Aorta (tissue), 5 donors: ENCODE data around the gene PADI3. TPM values are rescaled to one million over a fixed set of nuclear protein-coding genes. Genes with fewer than 3 reads are reported as not detected.

Source experiments
- ATAC-seq: fragments of 200-7000 bp; cut with Tn5 transposase; one replicate; pipeline ENCODE4 v1.9.1; 2022; ENCODE audit warnings: moderate library complexity; ENCODE audit not compliant: low FRiP score
- DNase-seq, 2 donors: peaks; one replicate each; pipeline ENCODE4 v3.0.0-alpha.2; 2020
- H3K27ac ChIP-seq, 2 donors: one replicate each; pipeline ENCODE4 v1.5.1; 2013; ENCODE audit warnings: low read length in 2 of 2, mild to moderate bottlenecking in 2 of 2, moderate library complexity in 2 of 2, control low read depth in 1 of 2, inconsistent platforms in 1 of 2, low read depth in 1 of 2
- H3K27me3 ChIP-seq, 2 donors: one replicate each; pipeline ENCODE4 v1.6.1; 2013; ENCODE audit warnings: control low read depth in 1 of 2, low read length in 1 of 2, mild to moderate bottlenecking in 1 of 2, moderate library complexity in 1 of 2; ENCODE audit not compliant: insufficient read depth in 2 of 2, control insufficient read depth in 1 of 2
- H3K36me3 ChIP-seq, 2 donors: one replicate each; pipeline ENCODE4 v1.6.1; 2013; ENCODE audit warnings: control low read depth in 1 of 2, low read length in 1 of 2, mild to moderate bottlenecking in 1 of 2; ENCODE audit not compliant: insufficient read depth in 2 of 2, control insufficient read depth in 1 of 2
- H3K4me1 ChIP-seq, 2 donors: one replicate each; pipeline ENCODE4 v1.6.1; 2013; ENCODE audit warnings: low read length in 2 of 2, control low read depth in 1 of 2, mild to moderate bottlenecking in 1 of 2, moderate library complexity in 1 of 2; ENCODE audit not compliant: insufficient read depth in 2 of 2, control insufficient read depth in 1 of 2
- H3K4me3 ChIP-seq, 2 donors: one replicate each; pipeline ENCODE4 v1.5.1; 2013; ENCODE audit warnings: low read length in 2 of 2, control low read depth in 1 of 2, mild to moderate bottlenecking in 1 of 2
- H3K9me3 ChIP-seq: one replicate; pipeline ENCODE4 v1.6.1; 2013; ENCODE audit warnings: mild to moderate bottlenecking, low read length; ENCODE audit not compliant: control insufficient read depth
- WGBS, 2 donors: extraction: QIAGEN DNeasy Blood & Tissue Kit; methylation state at CpG; one replicate each; pipeline ENCODE4 v1.1.7; 2013; 5-methylcytosine and 5-hydroxymethylcytosine counted together
- intact Hi-C, 2 donors: fragments of 100-400 bp; cut with DNase I; formaldehyde crosslinking; loops; one replicate each; pipeline versions ENCODE4 v1.14.2 to v1.15.0; 2022
- polyA plus RNA-seq, 2 donors: library from polyadenylated mRNA; stranded (reverse); fragments of 200-250 nt; gene quantifications; one replicate each; pipeline ENCODE4 v1.2.3, GENCODE V29; 2013
- total RNA-seq, 2 donors: library from RNA; stranded (reverse); fragmentation: NEBNext Ultra II Directional; extraction: Animal tissue kit (Norgen Biotek cat#: 25700); gene quantifications; one replicate each; pipeline ENCODE4 v1.2.1, GENCODE V29; 2021
- donor health status: healthy with polysubstance abuse.
- donor health status: Bipolar disorder and iron deficiency.
- donor health status: DM: no; HTN: no; CAD: no.
- donor health status: DM: no; HTN: no; CAD: no.
- donor health status: DM: yes; HTN: yes; CAD: no.

PADI3 gene
- total and polyA plus RNA-seq, 4 donors: not detected

DNA sequence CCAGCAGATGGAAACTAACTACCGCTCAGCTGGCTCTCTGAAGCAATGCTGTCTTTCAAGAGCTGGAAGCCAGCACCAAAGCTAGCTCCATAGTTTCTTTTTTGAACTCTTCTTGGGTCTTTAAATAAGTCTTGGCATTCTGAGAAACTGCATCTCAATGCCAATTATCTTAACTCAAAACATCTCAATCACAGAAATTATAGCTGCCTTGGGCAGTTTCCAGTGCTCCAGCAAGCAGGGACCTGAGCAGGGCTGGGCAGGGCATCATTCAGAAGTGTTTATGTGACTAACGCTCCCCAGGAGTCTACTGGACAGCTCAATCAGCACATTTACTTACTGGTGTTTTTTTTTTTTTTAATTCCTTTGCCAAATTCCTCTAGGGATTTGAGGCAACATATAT lies 40.8 kb downstream of the PADI3 start:
- 7 to 8% methylated on average over 2 of the region's 2 CpGs for WGBS, 2 donors
- Histone ChIP-seq H3K4me3 (no peak overlapping the region), H3K27me3 (peaks cover 0 to 2% of the 10 kb centered on the region in 2 donors), H3K36me3 (no peaks in the 10 kb centered on the region), H3K9me3 (peaks cover 3% of the 10 kb centered on the region), H3K4me1 (no peaks in the 10 kb centered on the region), H3K27ac (no peak overlapping the region)
- intact Hi-C loops: no loop called here
- DNase-seq (no peak), ATAC-seq (no peak)

DNA sequence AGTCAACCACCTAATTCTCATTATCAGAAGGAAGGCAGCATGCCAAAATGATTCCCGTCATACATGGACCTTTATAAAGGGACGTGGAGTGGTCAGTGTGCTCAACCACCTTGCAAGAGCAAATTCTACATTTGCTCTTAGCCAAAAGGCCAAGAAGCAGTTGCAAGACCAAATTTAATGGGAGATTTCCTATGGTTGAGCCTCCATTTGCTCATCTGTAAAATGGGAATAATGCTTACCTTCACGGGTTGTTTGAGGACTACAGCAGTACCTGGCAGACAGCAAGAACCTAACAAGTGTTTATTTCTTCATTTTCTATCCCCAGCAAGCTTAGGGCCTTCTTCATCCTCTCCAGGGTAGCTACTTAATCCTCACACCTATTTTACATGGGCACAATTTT lies 41.7 kb downstream of the PADI3 start:
- no peak for ATAC-seq
- Histone ChIP-seq H3K36me3 (no peaks in the 10 kb centered on the region), H3K4me1 (no peaks in the 10 kb centered on the region), H3K4me3 (no peak overlapping the region), H3K27ac (no peak overlapping the region), H3K9me3 (peaks cover 3% of the 10 kb centered on the region), H3K27me3 (peaks cover 0 to 2% of the 10 kb centered on the region in 2 donors)
- intact Hi-C loops: no loop called here
- no peak for DNase-seq
- 88 to 92% methylated on average over 3 of the region's 3 CpGs for WGBS, 2 donors

DNA sequence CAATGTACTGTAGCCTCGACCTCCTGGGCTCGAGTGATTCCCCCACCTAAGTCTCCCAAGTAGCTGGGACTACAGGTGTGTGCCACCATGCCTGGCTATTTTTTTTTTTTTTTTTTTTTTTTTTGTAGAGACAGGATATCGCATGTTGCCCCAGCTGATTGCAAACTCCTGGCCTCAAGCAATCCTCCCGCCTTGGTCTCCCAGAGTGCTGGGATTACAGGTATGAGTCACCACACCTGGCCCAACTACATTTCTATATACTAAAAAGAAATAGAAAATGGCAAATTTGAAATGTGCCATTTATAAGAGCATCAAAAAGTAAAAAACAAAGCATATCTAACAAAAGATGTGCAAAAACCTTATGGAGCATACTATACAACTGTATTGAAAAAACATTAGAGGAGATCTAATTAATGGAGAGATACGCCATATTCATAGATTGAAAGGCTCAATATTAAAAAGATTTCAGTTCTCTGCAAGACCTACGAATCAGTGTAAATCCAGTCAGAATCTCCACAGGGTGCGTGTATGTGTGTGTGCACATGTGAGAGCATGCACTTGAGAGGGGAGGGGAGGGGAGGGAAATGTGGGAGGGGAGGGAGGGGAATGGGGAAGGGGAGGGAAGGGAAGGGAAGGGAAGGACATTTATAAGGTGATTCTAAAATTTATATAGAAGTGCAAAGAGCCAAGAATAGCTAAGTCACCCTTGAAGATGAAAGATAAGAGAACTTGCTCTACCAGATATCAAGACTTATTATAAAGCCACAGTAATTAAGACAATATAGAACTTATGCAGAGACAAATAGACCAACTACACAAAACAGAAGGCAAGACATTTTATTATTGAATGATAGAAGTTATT lies 43.6 kb downstream of the PADI3 start:
- no peak for ATAC-seq
- 65 to 73% methylated on average over 7 of the region's 7 CpGs for WGBS, 2 donors

DNA sequence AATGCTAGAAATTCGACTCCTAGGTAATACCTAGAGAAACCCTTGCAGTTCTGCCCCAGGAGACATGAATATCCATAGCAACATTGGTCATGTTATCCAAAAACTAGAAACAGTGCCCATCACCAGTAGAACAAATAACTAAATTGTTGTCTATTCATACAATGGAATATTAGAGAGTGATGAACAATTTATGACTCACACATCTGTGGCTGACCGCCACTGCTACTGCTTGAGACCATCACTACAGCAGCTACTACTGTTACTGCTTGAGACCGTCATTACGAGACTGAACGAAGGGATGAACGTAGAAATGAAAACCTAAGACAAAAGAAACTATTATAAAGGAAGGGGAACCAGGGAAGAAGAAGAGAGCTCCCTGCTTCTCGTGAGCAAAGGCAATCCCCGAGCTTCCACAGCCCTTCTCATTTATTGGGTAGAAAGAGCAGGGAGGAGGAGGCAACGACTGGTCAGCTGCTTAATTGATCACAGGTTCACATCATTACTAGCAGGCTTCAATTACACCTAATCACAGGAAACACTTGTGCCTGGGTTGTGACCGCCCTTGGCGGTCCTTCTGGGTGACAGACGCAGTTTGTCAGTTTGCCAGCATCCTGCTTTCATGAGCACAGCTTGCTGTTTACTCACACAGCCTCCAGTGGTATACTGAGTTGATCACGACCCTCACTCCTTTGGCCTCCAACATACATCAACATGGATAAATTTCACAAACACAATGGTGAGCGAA lies 45.0 kb downstream of the PADI3 start:
- WGBS, 2 donors: 55 to 58% methylated on average over 14 of the region's 14 CpGs
- Histone ChIP-seq H3K4me1 (no peaks in the 10 kb centered on the region), H3K9me3 (peaks cover 6% of the 10 kb centered on the region), H3K4me3 (no peak overlapping the region), H3K27me3 (peaks cover 0 to 2% of the 10 kb centered on the region in 2 donors), H3K36me3 (no peaks in the 10 kb centered on the region), H3K27ac (no peak overlapping the region)
- intact Hi-C loops: no loop called here
- DNase-seq (no peak), ATAC-seq (no peak)

More for the DNA sequence above, 43.6 kb downstream of the PADI3 start:
- no peaks in the 10 kb centered on the region for H3K36me3 ChIP-seq
- H3K27ac ChIP-seq: no peak overlapping the region
- intact Hi-C loops: no loop called here
- H3K4me3 ChIP-seq: no peak overlapping the region
- H3K4me1 ChIP-seq: no peaks in the 10 kb centered on the region
- H3K9me3 ChIP-seq: peaks cover 6% of the 10 kb centered on the region
- H3K27me3 ChIP-seq: peaks cover 0 to 2% of the 10 kb centered on the region in 2 donors
- no peak for DNase-seq

DNA sequence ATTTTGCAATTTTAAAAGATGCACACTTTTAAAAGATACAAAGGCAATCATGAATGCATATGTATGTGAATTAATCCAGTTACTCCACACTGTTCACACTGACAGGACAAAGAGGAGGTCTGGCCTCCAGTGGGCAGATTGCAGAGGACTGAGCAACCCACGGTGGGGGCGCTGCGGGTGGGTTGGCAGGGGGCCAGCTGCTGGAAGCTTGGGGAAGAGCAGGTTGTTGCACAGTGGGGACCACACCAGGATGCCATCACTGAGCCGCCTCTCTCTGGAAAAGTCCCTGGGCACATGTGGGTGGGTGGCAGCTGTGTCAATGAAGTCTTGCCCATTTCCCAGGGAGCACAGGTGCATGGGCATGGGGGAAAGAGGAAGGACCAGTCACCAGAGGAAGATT lies 46.4 kb downstream of the PADI3 start:
- Histone ChIP-seq H3K4me3 (no peak overlapping the region), H3K4me1 (no peaks in the 10 kb centered on the region), H3K27ac (no peak overlapping the region), H3K36me3 (no peaks in the 10 kb centered on the region), H3K9me3 (peaks cover 6% of the 10 kb centered on the region), H3K27me3 (peaks cover 0 to 2% of the 10 kb centered on the region in 2 donors)
- WGBS, 2 donors: 76 to 83% methylated on average over 4 of the region's 4 CpGs
- intact Hi-C loops: no loop called here
- no peak for DNase-seq
- ATAC-seq: no peak

DNA sequence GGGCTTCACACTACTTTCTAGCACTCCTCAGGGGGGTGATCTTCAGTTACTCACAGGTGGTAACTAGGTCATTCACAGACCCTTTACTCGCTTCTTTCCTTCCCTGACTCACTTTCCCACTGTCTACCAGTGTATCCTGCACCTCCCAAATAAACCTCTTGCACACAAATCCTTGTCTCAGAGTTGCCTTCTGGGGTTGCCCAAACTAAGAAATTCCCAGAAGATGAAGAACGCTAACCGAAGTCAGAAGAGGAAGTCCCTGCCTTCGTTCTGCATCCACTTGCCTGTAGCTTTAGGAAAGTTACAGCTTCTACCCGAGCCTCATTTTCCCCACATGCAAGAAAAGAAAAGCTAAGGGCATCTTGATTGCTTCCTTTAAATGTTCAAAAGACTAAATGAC lies 47.2 kb downstream of the PADI3 start:
- peaks cover 6% of the 10 kb centered on the region for H3K9me3 ChIP-seq
- no peak overlapping the region for H3K27ac ChIP-seq
- no peaks in the 10 kb centered on the region for H3K36me3 ChIP-seq
- ATAC-seq: no peak
- no peaks in the 10 kb centered on the region for H3K4me1 ChIP-seq
- intact Hi-C loops: no loop called here
- DNase-seq: no peak
- WGBS, 2 donors: 84 to 87% methylated on average over 5 of the region's 5 CpGs
- no peaks in the 10 kb centered on the region for H3K27me3 ChIP-seq
- H3K4me3 ChIP-seq: no peak overlapping the region

DNA sequence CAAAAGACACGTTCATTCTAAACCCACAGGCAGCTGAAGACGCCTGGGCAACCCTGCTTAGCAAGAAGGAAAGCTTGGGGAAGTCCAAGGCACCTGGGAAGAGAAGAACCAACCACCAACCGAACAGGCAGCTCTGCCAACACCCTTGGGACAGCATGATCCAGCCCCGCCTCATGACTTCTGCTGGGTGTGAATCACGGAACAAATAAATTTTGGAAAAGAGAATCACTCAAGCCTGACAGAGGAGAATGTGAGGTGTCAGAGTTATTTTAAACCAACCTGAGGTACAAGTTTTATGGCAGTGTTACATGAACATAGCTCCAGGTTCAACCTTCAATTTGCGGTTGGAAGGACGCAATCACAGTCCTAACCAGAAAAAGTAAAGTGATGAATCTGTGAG lies 49.1 kb downstream of the PADI3 start:
- ATAC-seq: no peak
- Histone ChIP-seq H3K36me3 (no peaks in the 10 kb centered on the region), H3K4me3 (no peak overlapping the region), H3K4me1 (no peaks in the 10 kb centered on the region), H3K27ac (no peak overlapping the region), H3K9me3 (peaks cover 12% of the 10 kb centered on the region), H3K27me3 (no peaks in the 10 kb centered on the region)
- WGBS, 2 donors: 76 to 85% methylated on average over 7 of the region's 7 CpGs
- no peak for DNase-seq
- intact Hi-C loops: no loop called here

DNA sequence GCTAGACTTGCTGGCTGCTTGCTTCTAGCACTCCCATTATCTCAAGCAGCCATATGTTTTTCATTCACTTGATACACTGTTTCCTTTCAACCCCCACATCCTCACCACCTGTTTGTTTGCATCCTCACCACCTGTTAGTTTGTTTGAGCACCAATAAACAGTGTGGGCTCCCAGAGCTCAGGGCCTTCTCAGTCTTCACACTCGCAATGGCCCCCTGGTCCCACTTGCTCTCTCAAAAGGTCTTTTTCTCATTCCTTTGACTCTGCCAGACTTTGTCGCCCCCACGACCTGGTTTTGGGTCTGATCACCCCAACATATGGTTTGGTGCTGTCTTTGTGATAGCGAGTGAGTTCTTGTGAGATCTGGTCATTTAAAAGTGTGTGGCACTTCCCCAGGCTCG lies 52.9 kb downstream of the PADI3 start:
- H3K4me1 ChIP-seq: no peaks in the 10 kb centered on the region
- H3K36me3 ChIP-seq: no peaks in the 10 kb centered on the region
- ATAC-seq (no peak), DNase-seq (no peak)
- intact Hi-C loops: no loop called here
- no peak overlapping the region for H3K4me3 ChIP-seq
- H3K9me3 ChIP-seq: peaks cover 6% of the 10 kb centered on the region
- H3K27ac ChIP-seq: no peak overlapping the region
- H3K27me3 ChIP-seq: no peaks in the 10 kb centered on the region
- 84 to 85% methylated on average over 5 of the region's 5 CpGs for WGBS, 2 donors
